HG02610 (cell line): ENCODE data around the gene MYO15A.

ENCODE experiments used
- ATAC-seq: cut with Tn5 transposase; IDR thresholded peaks from one replicate; pipeline ENCODE4 v1.9.1; 2021; ENCODE audit warnings: mild to moderate bottlenecking, moderate library complexity; ENCODE audit not compliant: unreplicated experiment

MYO15A gene

DNA sequence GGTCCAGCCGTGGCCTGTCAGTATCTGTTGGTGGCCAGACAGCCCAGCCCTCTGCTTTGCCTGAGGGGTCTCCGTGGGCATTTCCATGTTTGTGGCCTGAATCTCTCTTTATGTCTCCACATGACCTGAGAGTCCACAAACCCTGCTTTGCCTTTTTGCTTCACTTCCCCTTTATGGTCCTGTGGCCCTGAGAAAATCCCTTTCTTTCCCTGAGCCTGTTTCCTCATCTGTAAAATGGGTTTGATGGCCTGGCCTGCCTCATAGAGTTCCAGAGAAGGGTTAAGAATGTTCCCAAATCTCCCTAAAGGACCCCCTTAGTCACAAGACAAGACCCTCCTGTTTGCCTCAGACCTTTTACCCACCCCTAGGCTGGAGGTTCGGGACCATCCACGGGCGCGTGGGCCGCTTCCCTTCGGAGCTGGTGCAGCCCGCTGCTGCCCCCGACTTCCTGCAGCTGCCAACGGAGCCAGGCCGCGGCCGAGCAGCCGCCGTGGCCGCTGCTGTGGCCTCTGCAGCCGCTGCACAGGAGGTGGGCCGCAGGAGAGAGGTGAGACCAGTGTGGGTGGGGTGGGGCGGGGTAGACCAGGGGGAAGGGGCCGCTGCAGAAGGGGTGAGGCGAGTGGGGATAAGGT, 48.9 kb downstream of the MYO15A start:
- ATAC-seq: no peak

DNA sequence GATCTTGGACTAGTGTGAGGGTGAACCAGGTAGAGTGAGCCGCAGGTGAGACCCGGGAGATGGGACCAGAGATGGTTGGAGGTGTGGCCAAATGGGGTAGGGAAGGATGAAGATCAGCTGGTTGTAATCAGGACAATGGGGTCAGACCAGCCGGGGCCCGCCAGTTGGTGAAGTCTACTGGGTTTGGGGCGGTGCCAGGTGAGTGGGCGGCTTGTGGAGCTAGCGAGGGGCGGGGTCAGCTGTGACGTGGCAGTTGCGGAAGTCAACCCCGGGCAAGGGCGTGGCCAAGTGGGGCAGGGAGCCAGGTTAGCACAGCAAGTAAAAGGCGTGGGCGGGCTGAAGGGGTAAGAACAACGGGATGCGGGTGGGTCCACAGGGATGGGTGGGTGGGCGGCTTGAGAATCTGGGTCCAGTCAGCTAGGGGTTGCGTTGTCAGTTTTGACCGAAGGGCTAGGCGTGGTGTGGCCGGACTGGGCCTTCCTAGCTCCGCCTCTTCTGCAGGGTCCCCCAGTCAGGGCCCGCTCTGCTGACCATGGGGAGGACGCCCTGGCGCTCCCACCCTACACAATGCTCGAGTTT, 49.6 kb downstream of the MYO15A start:
- peak; percentile 48 for ATAC-seq

DNA sequence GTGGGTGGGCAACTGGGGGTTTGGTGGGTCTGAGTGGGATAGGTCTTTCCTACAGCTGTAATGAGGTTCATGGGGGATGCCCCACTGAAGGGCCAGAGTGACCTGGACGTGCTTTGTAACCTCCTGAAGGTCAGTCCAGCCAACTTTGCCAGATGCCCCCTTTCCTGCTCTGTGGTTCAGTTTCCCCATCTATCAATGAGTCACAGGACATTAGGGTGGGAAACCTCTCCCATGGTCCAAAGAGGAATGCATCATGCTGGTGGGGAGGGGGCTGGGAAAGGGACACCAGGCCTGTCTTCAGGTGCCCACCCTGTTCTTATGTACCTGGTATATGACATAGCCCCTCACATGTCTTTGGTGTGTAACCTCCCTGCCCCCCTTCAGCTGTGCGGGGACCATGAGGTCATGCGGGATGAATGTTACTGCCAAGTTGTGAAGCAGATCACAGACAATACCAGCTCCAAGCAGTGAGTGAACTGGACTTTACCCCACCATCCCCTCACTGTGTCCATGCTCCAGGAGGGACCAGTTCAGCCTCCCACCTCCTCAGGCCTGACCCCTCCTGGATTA, 51.1 kb downstream of the MYO15A start:
- no peak for ATAC-seq

DNA sequence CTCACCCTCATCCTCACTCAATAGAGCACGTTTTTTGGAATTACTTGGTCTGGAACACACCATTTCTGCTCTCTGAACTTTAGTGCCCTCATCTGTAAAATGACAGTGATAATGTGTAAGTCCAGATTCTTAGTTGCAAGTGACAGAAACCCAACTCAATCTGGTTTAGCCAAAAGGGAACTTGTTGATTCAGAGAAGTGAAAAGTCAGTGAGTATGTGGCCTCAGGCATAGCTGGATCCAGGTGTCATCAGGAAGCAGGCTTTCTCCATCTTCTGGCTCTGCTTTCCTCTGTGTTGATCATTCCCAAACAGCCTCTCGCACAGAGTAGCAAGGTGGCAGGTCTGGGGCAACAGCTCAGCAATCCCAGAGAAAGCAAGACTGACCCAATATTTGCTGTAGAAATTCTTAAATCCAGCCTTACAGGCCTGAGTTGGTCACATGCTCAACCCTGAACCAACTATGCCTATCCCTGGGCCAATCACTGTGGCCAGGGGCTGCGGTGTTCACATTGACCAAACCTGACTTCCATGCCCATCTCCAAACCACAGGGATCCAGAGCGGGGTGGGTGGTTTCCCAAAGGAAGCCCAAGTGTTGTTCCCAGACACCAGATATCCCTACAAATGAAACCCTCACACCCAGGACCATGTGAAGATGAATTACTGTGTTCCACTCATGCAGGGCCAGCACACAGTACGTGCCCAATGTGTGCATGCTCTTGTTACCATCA, 51.7 kb downstream of the MYO15A start:
- no peak for ATAC-seq

DNA sequence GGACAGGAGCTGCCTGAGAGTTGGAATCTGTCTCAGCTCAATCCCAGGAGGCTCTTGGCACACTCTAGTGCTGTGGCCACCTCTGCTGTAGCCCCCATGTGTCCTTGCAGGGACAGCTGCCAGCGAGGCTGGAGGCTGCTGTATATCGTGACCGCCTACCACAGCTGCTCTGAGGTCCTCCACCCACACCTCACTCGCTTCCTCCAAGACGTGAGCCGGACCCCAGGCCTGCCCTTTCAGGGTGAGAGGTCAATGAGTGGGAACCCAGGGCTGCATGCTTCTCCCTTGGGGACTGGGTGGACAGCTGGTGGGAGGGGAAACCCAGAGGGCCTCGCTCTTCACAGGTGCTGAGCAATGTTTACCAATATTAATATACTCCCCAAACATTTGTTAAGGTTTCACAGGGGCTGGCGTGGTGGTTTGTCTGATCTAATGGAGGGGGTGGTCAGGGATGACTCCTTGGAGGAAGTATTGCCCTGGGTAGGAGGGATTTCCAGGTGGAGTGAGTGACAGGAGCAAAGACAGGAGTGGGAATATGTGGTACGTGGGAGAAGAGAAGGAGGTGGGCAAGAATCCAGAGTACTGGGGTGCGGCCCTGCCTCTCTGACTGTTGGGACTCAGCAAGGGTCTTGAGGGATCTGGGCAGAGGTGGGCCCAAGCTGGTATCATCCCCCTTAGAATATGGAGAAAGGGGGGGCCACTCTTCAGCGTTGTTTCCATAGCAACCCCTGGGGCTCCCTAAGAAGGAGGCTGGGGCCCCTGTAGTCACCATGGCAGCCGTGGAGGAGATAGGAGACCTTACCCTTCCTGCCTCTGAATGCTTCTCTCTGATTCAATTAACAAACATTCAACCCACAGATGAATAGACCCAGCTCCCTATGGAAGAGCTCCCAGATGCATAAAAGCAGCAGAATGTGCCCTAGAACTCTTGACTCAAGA, 52.9 kb downstream of the MYO15A start:
- ATAC-seq: no peak

DNA sequence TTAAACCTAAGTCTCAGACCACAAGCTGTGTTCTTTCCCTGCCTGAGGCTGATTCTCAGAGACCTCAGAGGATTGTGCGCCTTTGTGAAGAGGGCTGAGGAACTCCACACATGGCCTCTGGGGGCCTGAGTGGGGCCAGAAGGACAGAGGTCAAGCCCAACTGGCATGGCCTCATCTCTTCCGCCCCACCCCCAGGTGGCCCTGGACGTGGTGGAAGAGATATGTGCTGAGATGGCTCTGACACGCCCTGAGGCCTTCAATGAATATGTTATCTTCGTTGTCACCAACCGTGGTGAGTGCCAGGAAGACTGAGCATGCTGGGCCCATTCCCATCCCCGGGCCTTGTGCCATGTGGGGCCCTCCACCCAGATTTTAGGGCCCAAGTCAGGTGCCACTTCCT, 55.0 kb downstream of the MYO15A start:
- ATAC-seq: no peak

DNA sequence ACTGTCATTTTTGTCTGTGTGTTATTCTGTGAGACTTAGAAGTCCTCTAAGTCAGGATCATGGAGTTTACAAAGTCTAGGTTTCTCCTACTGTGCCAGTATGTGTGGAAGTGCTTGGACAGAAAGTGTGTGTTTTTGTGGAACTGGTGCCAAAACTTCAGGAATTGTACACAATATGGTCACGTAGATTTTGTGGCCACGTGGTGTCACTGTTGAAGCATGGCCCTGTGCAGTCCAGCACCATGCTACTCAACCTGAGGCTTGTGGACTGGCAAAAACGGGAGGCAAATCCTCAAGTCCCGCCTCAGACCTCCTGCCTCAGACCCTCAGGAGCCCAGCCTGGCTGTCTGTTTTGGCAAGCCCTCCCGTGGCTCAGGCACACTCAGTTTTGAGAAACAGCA, 58.3 kb downstream of the MYO15A start:
- no peak for ATAC-seq

DNA sequence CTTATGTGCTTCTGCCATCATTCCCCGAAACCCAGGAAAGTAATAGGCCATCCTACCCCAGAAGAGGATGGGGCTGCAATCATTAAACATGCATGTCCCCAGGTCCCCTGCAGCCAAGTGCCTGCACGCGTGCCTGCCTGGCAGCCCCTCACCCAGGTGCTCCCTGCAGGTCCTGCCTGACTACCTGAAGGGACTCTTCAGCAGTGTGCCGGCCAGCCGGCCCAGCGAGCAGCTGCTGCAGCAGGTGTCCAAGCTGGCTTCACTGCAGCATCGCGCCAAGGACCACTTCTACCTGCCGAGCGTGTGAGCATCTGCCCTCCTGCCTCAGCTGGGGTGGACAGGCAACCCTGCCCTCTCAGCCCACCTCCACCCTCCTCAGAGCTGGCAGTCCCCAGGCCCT, 58.9 kb downstream of the MYO15A start:
- ATAC-seq: no peak

DNA sequence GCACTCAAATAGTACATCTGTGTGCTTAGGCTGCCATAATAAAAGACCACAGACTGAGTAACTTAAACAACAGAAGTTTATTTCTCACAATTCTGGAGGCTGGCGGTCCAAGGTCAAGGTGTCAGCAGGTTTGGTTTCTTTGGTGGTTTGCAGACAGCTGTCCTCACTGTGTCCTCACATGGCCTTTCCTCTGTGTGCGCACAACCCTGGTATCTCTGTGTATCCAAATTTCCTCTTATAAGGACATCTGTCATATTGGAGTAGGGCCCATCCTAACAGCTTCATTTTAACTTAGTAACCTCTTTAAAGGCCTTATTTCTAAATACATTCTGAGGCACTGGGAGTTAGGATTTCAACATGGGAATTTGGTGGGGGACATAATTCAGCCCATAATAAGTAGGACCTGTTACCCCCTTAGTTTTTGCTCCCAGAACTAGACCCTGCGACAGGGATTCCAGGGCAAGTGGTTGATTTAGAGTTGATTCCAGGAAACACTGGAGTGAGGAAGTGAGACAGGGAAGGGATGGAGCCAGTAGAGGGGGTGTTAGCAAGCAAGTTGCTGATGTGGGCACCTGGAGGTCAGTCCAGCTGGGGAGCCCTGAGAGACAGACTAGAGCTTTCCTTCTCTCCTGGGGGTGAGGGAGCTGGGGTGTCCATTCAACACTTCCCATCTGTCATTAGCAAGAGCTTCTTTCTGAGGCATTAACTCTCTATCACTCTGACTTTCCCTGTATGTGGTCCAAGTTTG, 64.1 kb downstream of the MYO15A start:
- no peak for ATAC-seq

DNA sequence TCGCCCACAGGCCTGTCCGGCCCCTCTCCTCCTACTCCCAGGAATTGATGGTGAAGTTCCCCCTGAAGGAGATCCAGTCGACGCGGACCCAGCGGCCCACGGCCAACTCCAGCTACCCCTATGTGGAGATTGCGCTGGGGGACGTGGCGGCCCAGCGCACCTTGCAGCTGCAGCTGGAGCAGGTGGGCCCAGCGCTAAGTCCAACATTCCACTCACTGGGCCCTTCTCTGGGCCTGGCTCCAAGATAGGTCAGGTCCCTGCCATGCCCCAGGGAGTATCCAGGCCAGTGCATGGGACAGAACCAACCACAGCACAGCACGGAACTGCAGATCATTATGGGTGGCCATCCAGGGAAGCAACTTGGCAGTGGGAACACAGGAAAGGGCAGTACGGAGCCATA, 65.2 kb downstream of the MYO15A start:
- ATAC-seq: no peak

DNA sequence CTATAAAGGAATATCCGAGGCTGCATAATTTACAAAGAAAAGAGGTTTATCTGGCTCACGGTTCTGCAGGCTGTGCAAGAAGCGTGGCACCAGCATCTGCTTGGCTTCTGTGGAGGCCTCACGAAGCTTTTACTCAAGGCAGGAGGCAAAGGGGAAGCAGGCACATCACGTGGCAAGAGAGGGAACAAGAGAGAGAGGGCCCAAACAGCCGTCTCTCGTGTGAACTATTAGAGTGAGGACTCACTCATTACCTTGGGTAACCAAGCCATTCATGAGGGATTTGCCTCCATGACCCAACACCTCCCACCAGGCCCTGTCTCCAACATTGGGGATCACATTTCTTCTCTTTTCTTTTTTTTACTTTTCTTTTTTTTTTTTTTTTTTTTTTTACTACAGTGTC, 67.6 kb downstream of the MYO15A start:
- no peak for ATAC-seq

DNA sequence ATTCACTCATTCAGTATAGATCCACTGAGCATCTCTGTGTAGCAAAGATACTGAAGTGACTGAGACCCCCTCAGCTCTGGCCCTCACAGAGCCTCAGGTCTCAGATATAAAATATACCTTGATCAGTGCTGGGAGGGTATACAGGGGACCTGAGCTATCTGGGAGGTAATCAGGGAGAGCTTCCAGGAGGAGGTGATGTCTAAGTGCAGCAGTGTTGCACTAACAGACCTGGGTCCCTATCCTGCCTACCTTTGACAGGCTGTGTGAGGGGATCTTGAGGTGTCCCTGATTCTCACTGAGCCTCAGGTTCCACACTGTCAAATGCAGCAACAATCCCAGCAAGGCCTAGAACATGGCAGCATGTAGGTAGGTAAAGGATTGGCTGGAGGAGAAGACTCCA, 68.6 kb downstream of the MYO15A start:
- no peak for ATAC-seq

DNA sequence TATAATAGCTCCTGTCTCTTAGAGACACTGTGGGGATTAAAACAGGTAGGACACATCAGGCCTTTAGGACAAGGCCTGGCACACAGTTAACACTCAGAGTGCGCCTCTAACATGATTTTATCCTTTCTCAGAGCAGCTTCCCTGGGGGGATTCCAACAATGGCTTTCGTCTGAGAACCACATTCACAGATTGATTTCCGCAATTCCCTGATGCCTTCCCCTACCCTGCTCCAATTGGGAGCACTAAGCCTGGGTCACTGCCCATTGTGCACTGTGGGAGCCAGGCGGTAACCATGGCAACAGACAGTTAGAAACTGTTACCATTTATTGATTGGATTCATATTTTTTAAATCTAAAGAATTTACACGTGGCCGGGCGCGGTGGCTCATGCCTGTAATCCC, 69.2 kb downstream of the MYO15A start:
- ATAC-seq: no peak

DNA sequence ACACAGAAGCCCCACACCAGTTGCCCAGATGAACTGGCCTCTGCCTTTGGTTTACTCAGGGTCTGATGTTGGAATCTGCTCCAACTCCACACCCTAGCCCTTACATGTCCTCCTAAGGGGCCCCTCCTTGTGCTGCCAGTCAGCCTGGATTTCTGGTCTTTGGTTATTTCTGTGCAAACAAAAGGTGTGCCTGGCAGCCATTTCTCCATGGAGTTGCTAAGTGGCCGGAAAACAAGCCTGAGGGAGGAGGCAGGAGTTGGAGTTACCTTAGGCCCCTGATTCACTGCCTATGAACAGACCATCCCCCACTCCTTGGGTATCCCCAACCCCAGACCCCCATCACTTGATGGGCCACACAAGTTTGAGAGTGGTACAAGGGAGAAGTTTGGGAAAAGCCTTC, 70.6 kb downstream of the MYO15A start:
- no peak for ATAC-seq

DNA sequence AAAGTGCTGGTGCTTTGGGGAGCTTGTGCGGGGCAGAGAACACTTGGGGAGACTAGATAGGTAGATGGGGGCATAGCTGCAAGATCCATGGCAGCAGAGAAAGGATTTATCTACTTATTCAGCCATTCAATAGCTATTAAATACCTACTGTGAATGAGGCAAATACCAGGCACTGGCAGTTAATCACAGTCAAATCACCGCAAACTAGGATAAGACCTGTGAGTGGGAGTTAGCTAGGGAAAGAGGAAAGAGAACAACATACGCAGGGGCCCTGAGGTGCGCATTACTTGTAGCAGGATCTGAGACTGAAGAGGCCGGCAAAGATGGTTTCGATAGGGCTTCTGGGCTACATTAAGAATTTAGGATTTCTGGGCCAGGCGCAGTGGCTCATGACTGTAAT, 71.2 kb downstream of the MYO15A start:
- no peak for ATAC-seq

DNA sequence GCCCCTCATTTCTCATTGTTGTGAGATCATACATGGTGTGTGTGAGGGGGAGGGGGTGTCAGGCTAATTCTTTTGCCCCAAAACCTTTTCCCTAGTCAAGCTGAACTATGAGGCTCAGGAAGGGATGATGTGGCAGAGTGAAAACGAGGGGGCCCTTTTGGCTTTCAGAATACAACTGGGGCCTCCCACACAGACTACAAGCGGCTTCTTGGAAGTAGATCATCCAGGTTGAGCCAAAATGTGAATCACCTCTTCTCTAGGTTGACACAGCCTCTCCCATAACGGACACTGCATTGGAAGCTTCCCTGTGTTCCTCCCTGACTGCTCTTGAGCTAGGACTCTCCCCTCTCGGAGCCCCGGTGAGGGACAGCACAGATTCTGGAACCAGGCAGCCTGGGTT, 72.8 kb downstream of the MYO15A start:
- ATAC-seq: no peak

DNA sequence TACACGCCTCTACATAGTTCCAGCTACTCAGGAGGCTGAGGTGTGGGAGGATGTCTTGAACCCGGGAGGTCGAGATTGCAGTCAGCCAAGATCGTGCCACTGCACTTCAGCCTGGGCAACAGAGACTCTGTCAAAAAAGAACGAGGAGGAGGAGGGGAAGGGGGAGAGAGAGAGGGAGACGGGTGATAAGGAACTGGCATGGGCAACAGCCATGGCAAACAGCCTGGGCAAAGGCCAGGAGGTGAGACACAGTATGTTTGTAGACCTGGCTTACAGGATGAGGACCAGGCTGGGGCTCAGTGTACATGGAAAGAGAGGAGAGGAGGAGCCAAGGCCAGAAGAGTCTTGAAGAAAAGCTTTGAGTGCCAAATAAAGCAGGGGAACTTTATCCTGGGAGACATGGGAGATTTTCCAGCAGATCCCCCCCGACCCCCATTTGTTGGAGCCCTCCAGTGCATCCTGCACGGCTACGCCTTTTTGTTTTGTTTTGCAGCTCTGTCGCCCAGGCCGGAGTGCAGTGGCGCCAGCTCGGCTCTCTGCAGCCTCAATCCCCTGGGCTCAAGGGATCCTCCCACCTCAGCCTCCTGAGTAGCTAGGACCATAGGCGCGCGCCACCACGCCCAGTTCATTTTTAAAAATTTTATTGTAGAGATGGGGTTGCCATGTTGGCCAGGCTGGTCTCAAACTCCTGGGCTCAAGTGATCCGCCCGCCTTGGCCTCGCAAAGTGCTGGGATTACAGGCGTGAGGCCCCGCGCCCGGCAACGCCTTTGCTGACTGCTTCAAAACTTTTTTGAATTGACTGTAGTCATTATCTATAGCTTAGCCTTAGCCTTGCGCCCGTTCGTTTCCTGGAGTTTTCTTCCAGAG, 73.8 kb downstream of the MYO15A start:
- ATAC-seq: no peak

DNA sequence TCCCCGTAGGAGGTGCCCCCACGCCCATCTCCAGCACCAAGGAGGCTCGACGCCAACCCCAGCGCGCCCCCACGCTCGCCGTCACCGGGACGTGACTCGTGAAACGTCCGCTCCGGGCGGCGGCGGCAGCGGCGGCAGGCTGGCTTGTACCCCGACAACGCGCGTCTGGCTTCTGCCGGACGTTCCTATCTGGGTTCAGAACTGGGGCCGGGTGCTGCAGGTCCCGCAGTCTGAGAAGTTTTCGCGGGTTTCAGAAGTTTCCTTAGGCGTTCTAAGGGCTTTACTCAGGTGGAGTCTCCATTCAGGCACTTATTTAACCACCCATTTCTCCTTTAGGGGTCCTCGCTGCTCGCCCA, 74.4 kb downstream of the MYO15A start:
- peak; percentile 24 for ATAC-seq

DNA sequence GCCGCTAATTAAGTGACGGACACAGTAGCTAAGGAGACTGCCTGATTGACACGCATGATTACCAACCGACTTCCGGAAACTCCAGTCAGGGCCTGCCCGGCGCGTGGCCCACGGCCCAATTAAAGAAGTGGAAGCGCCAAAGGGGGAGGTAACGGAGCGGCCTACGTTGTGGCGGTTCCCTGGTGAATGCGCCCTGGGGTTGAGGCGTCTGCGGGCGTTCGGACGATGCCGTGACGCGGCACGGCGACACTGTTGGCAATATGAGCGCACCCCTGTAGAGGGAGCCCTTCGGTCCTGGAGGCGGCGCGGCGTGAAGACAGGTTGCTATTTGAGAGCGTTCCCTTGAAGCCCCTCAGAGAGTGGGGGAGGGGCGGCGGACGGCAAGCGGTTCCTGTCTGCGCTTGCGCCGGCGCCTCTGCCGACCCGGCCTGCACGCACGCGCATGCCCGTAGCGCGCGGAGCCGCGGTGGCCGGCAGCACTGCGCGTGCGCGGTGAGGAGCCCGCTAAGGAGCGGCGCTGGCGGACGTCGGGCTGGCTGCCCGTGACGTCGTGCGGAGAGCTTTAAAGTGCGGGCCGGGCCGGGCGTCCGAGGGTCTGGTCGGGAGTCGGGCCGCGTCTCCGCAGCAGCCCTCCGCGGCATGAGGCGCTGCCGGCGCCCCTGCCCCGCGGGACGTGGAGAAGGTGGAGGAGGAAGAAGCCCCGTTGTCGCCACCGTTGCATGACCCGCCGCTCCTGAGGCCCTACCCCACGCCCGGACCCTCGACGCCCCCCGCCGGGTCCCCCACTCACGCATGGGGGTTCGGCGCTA, 75.0 kb downstream of the MYO15A start, which contains the start of gene ALKBH5:
Gene ALKBH5, plus strand, starts transcription at position 495 of the 809 bp plus-strand sequence. CDS start 416 bp downstream, outside the sequence.
- peak; percentile 68 for ATAC-seq
